ENCODE measurements around the gene SPIRE1.

DNA sequence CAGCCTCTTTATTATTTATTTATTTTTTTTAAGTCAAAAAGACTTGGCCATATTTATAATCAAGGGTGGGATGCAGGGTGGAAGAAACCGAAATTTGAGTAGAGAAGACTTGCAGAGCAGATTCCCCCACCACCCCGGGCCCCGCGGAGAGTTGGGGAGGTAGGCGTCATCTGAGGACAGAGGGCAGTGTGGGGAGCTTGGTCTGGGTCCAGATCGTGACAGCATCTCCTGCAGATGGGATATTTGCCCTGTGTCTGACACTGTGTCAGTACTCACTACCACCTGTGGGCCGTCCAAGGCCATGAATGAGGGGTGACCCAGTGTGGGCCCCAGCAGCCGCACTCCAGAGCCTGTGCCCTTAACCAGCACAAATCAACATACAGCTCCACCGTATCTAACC is 260.7 kb downstream of the SPIRE1 start:
- TF ChIP-seq, protein P1, sequence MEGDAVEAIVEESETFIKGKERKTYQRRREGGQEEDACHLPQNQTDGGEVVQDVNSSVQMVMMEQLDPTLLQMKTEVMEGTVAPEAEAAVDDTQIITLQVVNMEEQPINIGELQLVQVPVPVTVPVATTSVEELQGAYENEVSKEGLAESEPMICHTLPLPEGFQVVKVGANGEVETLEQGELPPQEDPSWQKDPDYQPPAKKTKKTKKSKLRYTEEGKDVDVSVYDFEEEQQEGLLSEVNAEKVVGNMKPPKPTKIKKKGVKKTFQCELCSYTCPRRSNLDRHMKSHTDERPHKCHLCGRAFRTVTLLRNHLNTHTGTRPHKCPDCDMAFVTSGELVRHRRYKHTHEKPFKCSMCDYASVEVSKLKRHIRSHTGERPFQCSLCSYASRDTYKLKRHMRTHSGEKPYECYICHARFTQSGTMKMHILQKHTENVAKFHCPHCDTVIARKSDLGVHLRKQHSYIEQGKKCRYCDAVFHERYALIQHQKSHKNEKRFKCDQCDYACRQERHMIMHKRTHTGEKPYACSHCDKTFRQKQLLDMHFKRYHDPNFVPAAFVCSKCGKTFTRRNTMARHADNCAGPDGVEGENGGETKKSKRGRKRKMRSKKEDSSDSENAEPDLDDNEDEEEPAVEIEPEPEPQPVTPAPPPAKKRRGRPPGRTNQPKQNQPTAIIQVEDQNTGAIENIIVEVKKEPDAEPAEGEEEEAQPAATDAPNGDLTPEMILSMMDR (IDR thresholded peaks at IDR 0.05): no peak
- no peak for TF ChIP-seq POLR2A (IDR thresholded peaks at IDR 0.05)

Data from Peyer's patch (tissue), 4 donors.